SU-DHL-6 (cell line): Measurements from ENCODE around the gene F11R.

Experiments used
- H2AFZ ChIP-seq: fragments of 200-600 bp; sonication (generic); 2 replicates; pipeline ENCODE4 v1.6.1; 2014; ENCODE audit warnings: low read depth, mild to moderate bottlenecking, moderate library complexity, mixed read lengths, antibody characterized with exemption, low read length; ENCODE audit not compliant: severe bottlenecking
- H3F3A ChIP-seq: fragments of 200-600 bp; shearing (Covaris generic); 2 replicates; pipeline ENCODE4 v1.6.0; 2016; ENCODE audit warnings: antibody characterized with exemption, mild to moderate bottlenecking; ENCODE audit not compliant: insufficient read depth
- H3K27ac ChIP-seq: fragments of 200-600 bp; sonication (generic); 2 replicates; pipeline ENCODE4 v1.5.1; 2016; ENCODE audit warnings: low read depth, mild to moderate bottlenecking, low read length, moderate library complexity, mixed read lengths
- H3K27me3 ChIP-seq: fragments of 200-600 bp; sonication (generic), shearing (Covaris generic); 2 replicates; pipeline ENCODE4 v1.6.0; 2014; ENCODE audit warnings: mild to moderate bottlenecking, low read length
- H3K36me3 ChIP-seq: fragments of 200-600 bp; sonication (generic); 2 replicates; pipeline ENCODE4 v1.6.1; 2014; ENCODE audit warnings: mild to moderate bottlenecking, low read length, mixed read lengths
- H3K4me2 ChIP-seq: fragments of 300-600, 200-600 bp; shearing (Covaris generic), sonication (generic); 2 replicates; pipeline ENCODE4 v1.6.0; 2014; ENCODE audit warnings: low read length, low read depth, mild to moderate bottlenecking; ENCODE audit not compliant: poor library complexity, severe bottlenecking
- H3K4me3 ChIP-seq: fragments of 200-600 bp; sonication (generic); 2 replicates; pipeline ENCODE4 v1.5.1; 2014; ENCODE audit warnings: antibody characterized with exemption, low read length, mild to moderate bottlenecking, mixed read lengths; ENCODE audit not compliant: insufficient read depth, poor library complexity, severe bottlenecking
- H3K79me2 ChIP-seq: fragments of 200-600 bp; sonication (generic); 2 replicates; pipeline ENCODE4 v1.6.1; 2014; ENCODE audit warnings: mild to moderate bottlenecking, low read length, moderate library complexity; ENCODE audit not compliant: insufficient read depth
- H3K9ac ChIP-seq: fragments of 200-600 bp; sonication (generic); 2 replicates; pipeline ENCODE4 v1.7.0; 2014; ENCODE audit warnings: mild to moderate bottlenecking, low read length
- H3K9me2 ChIP-seq: fragments of 200-600 bp; sonication (generic); replicated peaks from 2 replicates; pipeline ENCODE4 v1.6.1; 2014; ENCODE audit warnings: low read length; ENCODE audit not compliant: insufficient read depth
- H3K9me3 ChIP-seq: fragments of 200-600 bp; sonication (generic); 2 replicates; pipeline ENCODE4 v1.6.1; 2014; ENCODE audit warnings: low read length, mixed read lengths; ENCODE audit not compliant: insufficient read depth
- H4K20me1 ChIP-seq: fragments of 200-600 bp; sonication (generic); 2 replicates; pipeline ENCODE4 v1.6.1; 2014; ENCODE audit warnings: low read depth, mild to moderate bottlenecking, antibody characterized with exemption, low read length, moderate library complexity, mixed read lengths
- CTCF ChIP-seq: fragments of 200-600 bp; sonication (generic); IDR thresholded peaks from one replicate; pipeline ENCODE4 v1.5.1; 2017; ENCODE audit warnings: antibody characterized with exemption, mild to moderate bottlenecking, low read length, moderate library complexity; ENCODE audit not compliant: insufficient read depth, poor library complexity, severe bottlenecking
- EZH2phosphoT487 ChIP-seq: fragments of 200-600 bp; sonication (generic), shearing (Covaris generic); conservative IDR thresholded peaks from 2 replicates; pipeline ENCODE4 v1.6.1; 2018; ENCODE audit warnings: mild to moderate bottlenecking, antibody characterized with exemption, low read length, moderate library complexity, mixed read lengths

F11R gene

GRCh38 chr1:160952129-160952510 lies 68.8 kb downstream of the F11R start:
- Histone ChIP-seq H3K27me3 (no peaks in the 10 kb centered on the region), H3K27ac (no peak overlapping the region), H3K36me3 (no peaks in the 10 kb centered on the region), H3K9me3 (no peaks in the 10 kb centered on the region), H3K9me2 (no peaks in the 10 kb centered on the region), H3K4me3 (no peak overlapping the region), H2AFZ (no peak overlapping the region), H3K4me2 (no peak overlapping the region), H4K20me1 (no peaks in the 10 kb centered on the region), H3K9ac (no peak overlapping the region), H3K79me2 (no peaks in the 10 kb centered on the region), H3F3A (no peaks in the 10 kb centered on the region)
- TF ChIP-seq CTCF (no peak), EZH2phosphoT487 (no peak)

GRCh38 chr1:160951443-160952128 lies 69.4 kb downstream of the F11R start:
- Histone ChIP-seq H3K79me2 (no peaks in the 10 kb centered on the region), H3K9ac (no peak overlapping the region), H2AFZ (no peak overlapping the region), H3K4me3 (no peak overlapping the region), H3K36me3 (no peaks in the 10 kb centered on the region), H3K9me3 (no peaks in the 10 kb centered on the region), H3K4me2 (no peak overlapping the region), H3F3A (no peaks in the 10 kb centered on the region), H4K20me1 (no peaks in the 10 kb centered on the region), H3K27ac (no peak overlapping the region), H3K9me2 (no peaks in the 10 kb centered on the region), H3K27me3 (no peaks in the 10 kb centered on the region)
- peak; percentile 87 for TF ChIP-seq CTCF
- no peak for TF ChIP-seq EZH2phosphoT487

- Histone ChIP-seq H2AFZ (no peak overlapping the region), H3F3A (no peaks in the 10 kb centered on the region), H3K4me2 (no peak overlapping the region), H4K20me1 (no peaks in the 10 kb centered on the region), H3K9me3 (no peaks in the 10 kb centered on the region), H3K79me2 (no peaks in the 10 kb centered on the region), H3K9ac (no peak overlapping the region), H3K36me3 (no peaks in the 10 kb centered on the region), H3K9me2 (no peaks in the 10 kb centered on the region), H3K27ac (no peak overlapping the region), H3K27me3 (no peaks in the 10 kb centered on the region), H3K4me3 (no peak overlapping the region)
- TF ChIP-seq EZH2phosphoT487 (no peak), CTCF (no peak)
These were observed 70.3 kb downstream of the F11R start for GRCh38 chr1:160950657-160951056.
